Measurements from ENCODE around the gene CEP85L. TPM values are rescaled to one million over a fixed set of nuclear protein-coding genes. Genes with fewer than 3 reads are reported as not detected.

The CEP85L gene
- total RNA-seq, 1 experiment from 2014 or later, result 4.9 TPM

DNA sequence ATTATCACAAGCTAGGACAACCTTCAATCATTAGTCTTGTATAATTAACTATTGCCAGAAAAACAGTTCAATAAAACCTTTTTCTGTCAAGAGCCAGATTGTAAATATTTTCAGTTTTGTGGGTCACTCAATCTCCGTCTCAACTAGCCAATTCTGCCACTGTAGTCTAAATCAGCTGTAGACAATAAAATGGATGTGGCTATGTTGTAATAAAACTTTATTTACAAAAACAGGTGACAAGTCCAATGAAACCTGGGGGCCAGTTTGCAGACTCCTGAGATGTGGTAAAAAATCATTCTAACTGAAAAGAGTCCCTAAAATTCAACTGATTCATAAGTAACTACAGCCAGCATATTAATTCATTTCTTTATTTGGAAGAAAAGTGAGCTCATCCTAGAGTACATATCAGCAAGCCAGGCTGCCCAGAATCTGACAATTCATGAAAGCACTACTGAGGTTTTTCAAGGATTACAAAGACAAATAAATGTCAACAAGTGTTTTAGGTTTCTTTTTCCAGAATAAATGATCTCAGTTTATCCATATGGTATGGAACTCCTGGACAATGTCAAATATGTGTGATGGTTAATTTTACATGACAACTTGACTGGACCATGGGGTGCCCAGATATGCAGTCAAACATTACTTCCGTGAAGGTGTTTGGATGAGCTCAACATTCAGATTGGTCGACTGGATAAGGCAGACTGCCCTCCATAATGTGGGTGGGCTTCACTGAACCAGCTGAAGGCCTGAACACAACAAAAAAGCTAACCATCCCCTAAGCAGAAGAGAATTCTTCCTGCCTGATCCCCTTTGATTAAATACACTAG lies 15.3 kb downstream of the CEP85L start:
- H4K20me1 ChIP-seq (ENCODE audit: insufficient read depth), result no peaks in the 10 kb centered on the region
- no peaks in the 10 kb centered on the region for H3K9me3 ChIP-seq (ENCODE audit: control insufficient read depth in 1 of 2, insufficient read depth in 1 of 2, low read depth in 1 of 2, low read length in 2 of 2)
- ChIA-PET RAD21 (ENCODE audit: low non-redundant PET in 1 of 2, low total read pairs in 2 of 2, uncharacterized antibody in 2 of 2, unreplicated experiment in 2 of 2) (no interaction called here), POLR2A (no interaction called here), CTCF (no interaction called here)
- no peaks in the 10 kb centered on the region for H3K27me3 ChIP-seq (ENCODE audit: insufficient read depth, low read length)
- H3K27ac ChIP-seq (ENCODE audit: low read depth, low read length), result no peak overlapping the region
- no peak overlapping the region for H3K4me3 ChIP-seq (replicated peaks in 1 of 2; ENCODE audit: low read depth in 1 of 2, low read length in 2 of 2)
- H3K4me2 ChIP-seq (ENCODE audit: low read length), result no peak overlapping the region
- DNase-seq (ENCODE audit: low read depth, low spot score) (no peak), ATAC-seq (no peak)
- intact Hi-C loops (cut with micrococcal nuclease), result no loop called here
- BruUV-seq (replicated peaks), result no TSS peak
- H3K36me3 ChIP-seq (ENCODE audit: control insufficient read depth in 1 of 2, insufficient read depth in 2 of 2, low read length in 2 of 2), result no peaks in the 10 kb centered on the region
- peaks cover 4% of the 10 kb centered on the region; the same call in 1 of the 2 replicates for H3K79me2 ChIP-seq (ENCODE audit: insufficient read depth, low read length)
- H3K4me1 ChIP-seq (ENCODE audit: control insufficient read depth in 1 of 2, insufficient read depth in 2 of 2, low read length in 2 of 2), result no peaks in the 10 kb centered on the region
- TF ChIP-seq, protein P1, sequence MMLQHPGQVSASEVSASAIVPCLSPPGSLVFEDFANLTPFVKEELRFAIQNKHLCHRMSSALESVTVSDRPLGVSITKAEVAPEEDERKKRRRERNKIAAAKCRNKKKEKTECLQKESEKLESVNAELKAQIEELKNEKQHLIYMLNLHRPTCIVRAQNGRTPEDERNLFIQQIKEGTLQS (IDR thresholded peaks at IDR 0.05), result no peak
- TF ChIP-seq YY1 (IDR thresholded peaks at IDR 0.05; ENCODE audit: extremely low read depth, insufficient replicate concordance, low read depth, low read length) (no peak), EZH2phosphoT487 (IDR thresholded peaks at IDR 0.05; ENCODE audit: borderline replicate concordance) (no peak), EZH2 (IDR thresholded peaks at IDR 0.05) (no peak), SIN3A (IDR thresholded peaks at IDR 0.05; ENCODE audit: low read depth) (no peak), ELF1 (IDR thresholded peaks at IDR 0.05; ENCODE audit: borderline replicate concordance, low read depth) (no peak), SP1 (IDR thresholded peaks at IDR 0.05; ENCODE audit: low read depth) (no peak)
- no peaks in the 10 kb centered on the region for H3K9me2 ChIP-seq (ENCODE audit: insufficient read depth)
- H2AFZ ChIP-seq (ENCODE audit: low read depth, low read length, poor library complexity, severe bottlenecking), result no peak overlapping the region
- no peak overlapping the region for H3K9ac ChIP-seq (ENCODE audit: low read length)

DNA sequence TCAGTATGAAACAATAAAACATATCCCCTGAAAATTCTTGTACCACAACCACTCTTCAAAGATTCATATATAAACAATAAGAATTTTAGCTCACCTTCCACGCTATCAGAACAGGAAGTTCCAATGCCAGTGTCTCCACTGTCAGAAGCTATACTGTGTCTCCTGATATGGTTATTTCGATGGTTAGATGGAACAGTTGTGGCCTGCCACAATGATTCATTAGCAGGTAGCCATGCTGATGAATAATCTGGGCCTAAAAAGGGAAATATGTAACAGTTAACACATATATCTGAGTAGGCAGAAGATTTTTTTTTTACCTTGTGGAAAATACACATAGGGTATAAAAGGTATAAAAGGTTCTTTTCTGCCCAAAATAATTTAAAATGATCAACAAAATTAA lies 19.0 kb downstream of the CEP85L start:
- BruUV-seq (replicated peaks), result no TSS peak
- H3K27me3 ChIP-seq (ENCODE audit: insufficient read depth, low read length), result no peaks in the 10 kb centered on the region
- CTCF ChIA-PET, result no interaction called here
- H3K9ac ChIP-seq (ENCODE audit: low read length), result no peak overlapping the region
- intact Hi-C loops (cut with micrococcal nuclease), result no loop called here
- H3K79me2 ChIP-seq (ENCODE audit: insufficient read depth, low read length), result peaks cover 5% of the 10 kb centered on the region; the same call in 1 of the 2 replicates
- no peak overlapping the region for H3K4me3 ChIP-seq (replicated peaks in 1 of 2; ENCODE audit: low read depth in 1 of 2, low read length in 2 of 2)
- no peak overlapping the region for H3K27ac ChIP-seq (ENCODE audit: low read depth, low read length)
- no peak for ATAC-seq
- POLR2A ChIA-PET, result no interaction called here
- H3K36me3 ChIP-seq (ENCODE audit: control insufficient read depth in 1 of 2, insufficient read depth in 2 of 2, low read length in 2 of 2), result no peaks in the 10 kb centered on the region
- no peaks in the 10 kb centered on the region for H3K4me1 ChIP-seq (ENCODE audit: control insufficient read depth in 1 of 2, insufficient read depth in 2 of 2, low read length in 2 of 2)
- H2AFZ ChIP-seq (ENCODE audit: low read depth, low read length, poor library complexity, severe bottlenecking), result no peak overlapping the region
- no peak for DNase-seq (ENCODE audit: low read depth, low spot score)
- no peaks in the 10 kb centered on the region for H3K9me2 ChIP-seq (ENCODE audit: insufficient read depth)
- H3K4me2 ChIP-seq (ENCODE audit: low read length), result no peak overlapping the region
- no peaks in the 10 kb centered on the region for H3K9me3 ChIP-seq (ENCODE audit: control insufficient read depth in 1 of 2, insufficient read depth in 1 of 2, low read depth in 1 of 2, low read length in 2 of 2)
- no peaks in the 10 kb centered on the region for H4K20me1 ChIP-seq (ENCODE audit: insufficient read depth)
- RAD21 ChIA-PET (ENCODE audit: low non-redundant PET in 1 of 2, low total read pairs in 2 of 2, uncharacterized antibody in 2 of 2, unreplicated experiment in 2 of 2), result no interaction called here
- TF ChIP-seq SIN3A (IDR thresholded peaks at IDR 0.05; ENCODE audit: low read depth), result no peak
- TF ChIP-seq EZH2 (IDR thresholded peaks at IDR 0.05), result no peak
- no peak for TF ChIP-seq SRF (IDR thresholded peaks at IDR 0.05; ENCODE audit: low read depth)
- TF ChIP-seq ZFX (IDR thresholded peaks at IDR 0.05), result no peak
- TF ChIP-seq ELF1 (IDR thresholded peaks at IDR 0.05; ENCODE audit: borderline replicate concordance, low read depth), result no peak
- TF ChIP-seq POLR2AphosphoS5 (IDR thresholded peaks at IDR 0.05; ENCODE audit: low read depth, low read length), result no peak
- TF ChIP-seq, protein P2, sequence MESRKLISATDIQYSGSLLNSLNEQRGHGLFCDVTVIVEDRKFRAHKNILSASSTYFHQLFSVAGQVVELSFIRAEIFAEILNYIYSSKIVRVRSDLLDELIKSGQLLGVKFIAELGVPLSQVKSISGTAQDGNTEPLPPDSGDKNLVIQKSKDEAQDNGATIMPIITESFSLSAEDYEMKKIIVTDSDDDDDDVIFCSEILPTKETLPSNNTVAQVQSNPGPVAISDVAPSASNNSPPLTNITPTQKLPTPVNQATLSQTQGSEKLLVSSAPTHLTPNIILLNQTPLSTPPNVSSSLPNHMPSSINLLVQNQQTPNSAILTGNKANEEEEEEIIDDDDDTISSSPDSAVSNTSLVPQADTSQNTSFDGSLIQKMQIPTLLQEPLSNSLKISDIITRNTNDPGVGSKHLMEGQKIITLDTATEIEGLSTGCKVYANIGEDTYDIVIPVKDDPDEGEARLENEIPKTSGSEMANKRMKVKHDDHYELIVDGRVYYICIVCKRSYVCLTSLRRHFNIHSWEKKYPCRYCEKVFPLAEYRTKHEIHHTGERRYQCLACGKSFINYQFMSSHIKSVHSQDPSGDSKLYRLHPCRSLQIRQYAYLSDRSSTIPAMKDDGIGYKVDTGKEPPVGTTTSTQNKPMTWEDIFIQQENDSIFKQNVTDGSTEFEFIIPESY (IDR thresholded peaks at IDR 0.05; ENCODE audit: extremely low read depth, insufficient replicate concordance, low read length), result no peak
- TF ChIP-seq, protein P3, sequence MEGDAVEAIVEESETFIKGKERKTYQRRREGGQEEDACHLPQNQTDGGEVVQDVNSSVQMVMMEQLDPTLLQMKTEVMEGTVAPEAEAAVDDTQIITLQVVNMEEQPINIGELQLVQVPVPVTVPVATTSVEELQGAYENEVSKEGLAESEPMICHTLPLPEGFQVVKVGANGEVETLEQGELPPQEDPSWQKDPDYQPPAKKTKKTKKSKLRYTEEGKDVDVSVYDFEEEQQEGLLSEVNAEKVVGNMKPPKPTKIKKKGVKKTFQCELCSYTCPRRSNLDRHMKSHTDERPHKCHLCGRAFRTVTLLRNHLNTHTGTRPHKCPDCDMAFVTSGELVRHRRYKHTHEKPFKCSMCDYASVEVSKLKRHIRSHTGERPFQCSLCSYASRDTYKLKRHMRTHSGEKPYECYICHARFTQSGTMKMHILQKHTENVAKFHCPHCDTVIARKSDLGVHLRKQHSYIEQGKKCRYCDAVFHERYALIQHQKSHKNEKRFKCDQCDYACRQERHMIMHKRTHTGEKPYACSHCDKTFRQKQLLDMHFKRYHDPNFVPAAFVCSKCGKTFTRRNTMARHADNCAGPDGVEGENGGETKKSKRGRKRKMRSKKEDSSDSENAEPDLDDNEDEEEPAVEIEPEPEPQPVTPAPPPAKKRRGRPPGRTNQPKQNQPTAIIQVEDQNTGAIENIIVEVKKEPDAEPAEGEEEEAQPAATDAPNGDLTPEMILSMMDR (IDR thresholded peaks at IDR 0.05 in 2 of 3, conservative IDR thresholded peaks at IDR 0.05 in 1 of 3; ENCODE audit: borderline replicate concordance in 1 of 3, insufficient read depth in 1 of 3, low read depth in 2 of 3, low read length in 2 of 3), result no peak
- TF ChIP-seq, protein P1 (IDR thresholded peaks at IDR 0.05), result no peak
- TF ChIP-seq, protein P4, sequence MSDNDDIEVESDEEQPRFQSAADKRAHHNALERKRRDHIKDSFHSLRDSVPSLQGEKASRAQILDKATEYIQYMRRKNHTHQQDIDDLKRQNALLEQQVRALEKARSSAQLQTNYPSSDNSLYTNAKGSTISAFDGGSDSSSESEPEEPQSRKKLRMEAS (IDR thresholded peaks at IDR 0.05), result no peak
- no peak for TF ChIP-seq POLR2A (IDR thresholded peaks at IDR 0.05; ENCODE audit: borderline replicate concordance, extremely low read depth, insufficient read depth, insufficient read length)
- TF ChIP-seq FOSL1 (IDR thresholded peaks at IDR 0.05; ENCODE audit: low read depth), result no peak

Measured in HCT116 (cell line).